SK-N-SH (cell line): ENCODE measurements around the gene PCNT. TPM values are rescaled to one million over a fixed set of nuclear protein-coding genes. Genes with fewer than 3 reads are reported as not detected.

ENCODE experiments used
- CTCF ChIA-PET: fragments of 300-600, 350-600 bp; formaldehyde crosslinking; extraction: SDS; loops from one replicate; lab custom pipeline; 2021; lab: Yijun Ruan, JAX
- POLR2A ChIA-PET: fragments of 350-600 bp; sonication (Branson Sonifier 250); formaldehyde crosslinking; extraction: SDS; loops from one replicate; lab custom pipeline; 2020; ENCODE audit warnings: antibody characterized with exemption, inconsistent platforms; lab: Yijun Ruan, JAX
- DNase-seq: peaks from one replicate; pipeline ENCODE4 v3.0.0; 2012
- H2AFZ ChIP-seq: fragments of 200-600 bp; sonication (generic); 2 replicates; pipeline ENCODE4 v1.8.1; 2016; ENCODE audit warnings: antibody characterized with exemption, mild to moderate bottlenecking, low read depth
- H3F3A ChIP-seq: fragments of 200-600 bp; sonication (generic); replicated peaks from 2 replicates; pipeline ENCODE3; 2016; ENCODE audit warnings: antibody characterized with exemption, mild to moderate bottlenecking; ENCODE audit not compliant: insufficient read depth
- H3K27ac ChIP-seq, 2 experiments: fragments of 200-500 bp in 1 of 2; fragments of 200-600 bp in 1 of 2; sonication (Bioruptor generic) in 1 of 2; sonication (generic), shearing (Covaris generic) in 1 of 2; 2 replicates each; pipeline versions ENCODE4 v1.5.1 to v1.6.1; 2014 to 2016; ENCODE audit warnings: low read depth in 2 of 2, inconsistent platforms in 1 of 2, low read length in 1 of 2, mild to moderate bottlenecking in 1 of 2, mixed read lengths in 1 of 2
- H3K27me3 ChIP-seq: fragments of 200-600 bp; sonication (generic), shearing (Covaris generic); 2 replicates; pipeline ENCODE4 v1.6.1; 2016; ENCODE audit warnings: mixed run types; ENCODE audit not compliant: insufficient read depth
- H3K36me3 ChIP-seq, 2 experiments: fragments of 200-500 bp in 1 of 2; fragments of 200-600 bp in 1 of 2; sonication (Bioruptor generic) in 1 of 2; sonication (generic) in 1 of 2; replicated peaks in 1 of 2; 2 replicates each; pipeline versions ENCODE3 to v1.5.1; 2014 to 2016; ENCODE audit warnings: low read length in 1 of 2, mild to moderate bottlenecking in 1 of 2; ENCODE audit not compliant: insufficient read depth in 2 of 2, control insufficient read depth in 1 of 2
- H3K4me1 ChIP-seq, 2 experiments: fragments of 200-500 bp in 1 of 2; fragments of 200-600 bp in 1 of 2; sonication (Bioruptor generic) in 1 of 2; sonication (generic), shearing (Covaris generic) in 1 of 2; 2 replicates each; pipeline versions ENCODE4 v1.5.1 to v1.6.1; 2014 to 2016; ENCODE audit warnings: low read depth in 1 of 2, low read length in 1 of 2, mixed run types in 1 of 2; ENCODE audit not compliant: insufficient read depth in 2 of 2, control insufficient read depth in 1 of 2
- H3K4me2 ChIP-seq: fragments of 200-600 bp; sonication (generic), shearing (Covaris generic); 2 replicates; pipeline ENCODE4 v1.6.1; 2017; ENCODE audit warnings: mixed run types
- H3K4me3 ChIP-seq, 2 experiments: fragments of 200-500 bp in 1 of 2; fragments of 200-600 bp in 1 of 2; sonication (Bioruptor generic) in 1 of 2; sonication (generic), shearing (Covaris generic) in 1 of 2; 2 replicates each; pipeline versions ENCODE4 v1.5.1 to v1.8.1; 2014 to 2016; ENCODE audit warnings: low read depth in 2 of 2, inconsistent platforms in 1 of 2, low read length in 1 of 2, mild to moderate bottlenecking in 1 of 2, mixed read lengths in 1 of 2, moderate library complexity in 1 of 2
- H3K79me2 ChIP-seq: fragments of 200-600 bp; sonication (generic); 2 replicates; pipeline ENCODE4 v1.8.1; 2017; ENCODE audit warnings: mild to moderate bottlenecking; ENCODE audit not compliant: insufficient read depth
- H3K9ac ChIP-seq: fragments of 200-600 bp; sonication (generic); 2 replicates; pipeline ENCODE4 v1.6.1; 2017; ENCODE audit warnings: mixed run types
- H3K9me2 ChIP-seq: fragments of 200-600 bp; sonication (generic); 2 replicates; pipeline ENCODE4 v1.6.1; 2017; ENCODE audit warnings: mixed run types
- H3K9me3 ChIP-seq: fragments of 200-600 bp; sonication (generic); 2 replicates; pipeline ENCODE4 v1.6.1; 2017; ENCODE audit warnings: mixed run types, mild to moderate bottlenecking, moderate library complexity
- H4K20me1 ChIP-seq: fragments of 200-600 bp; sonication (generic); 2 replicates; pipeline ENCODE4 v1.6.1; 2017; ENCODE audit warnings: mild to moderate bottlenecking, mixed run types; ENCODE audit not compliant: insufficient read depth
- CHD2 ChIP-seq: fragments of 150-350 bp; IDR thresholded peaks from 2 replicates; pipeline ENCODE4 v1.6.1; 2018; ENCODE audit warnings: low read length; ENCODE audit not compliant: partially characterized antibody
- EP300 ChIP-seq, 2 experiments: IDR thresholded peaks; 2 replicates each; pipeline versions ENCODE4 v1.4.0 to v1.6.1; 2012; ENCODE audit warnings: borderline replicate concordance in 1 of 2, low read depth in 1 of 2, low read length in 1 of 2
- EZH2phosphoT487 ChIP-seq: fragments of 200-600 bp; sonication (generic); IDR thresholded peaks from 2 replicates; pipeline ENCODE4 v1.6.1; 2017; ENCODE audit warnings: low read depth, mixed run types, mild to moderate bottlenecking, antibody characterized with exemption, moderate library complexity, borderline replicate concordance
- FOSL2 ChIP-seq: IDR thresholded peaks from 2 replicates; pipeline ENCODE4 v1.4.0; 2012; ENCODE audit warnings: low read depth, mild to moderate bottlenecking, moderate library complexity, borderline replicate concordance
- FOXJ3 ChIP-seq: sonication (generic); formaldehyde crosslinking; IDR thresholded peaks from 2 replicates; pipeline ENCODE4 v1.5.1; 2020; ENCODE audit warnings: mild to moderate bottlenecking, missing genetic modification reagents
- GABPA ChIP-seq: IDR thresholded peaks from 2 replicates; pipeline ENCODE4 v1.4.0; 2012; ENCODE audit warnings: low read depth, mild to moderate bottlenecking
- GATA2 ChIP-seq: sonication (generic); formaldehyde crosslinking; IDR thresholded peaks from 2 replicates; pipeline ENCODE4 v1.5.0; 2020; ENCODE audit warnings: mild to moderate bottlenecking, missing genetic modification reagents
- JUND ChIP-seq: IDR thresholded peaks from 2 replicates; pipeline ENCODE4 v1.4.0; 2012
- NFIC ChIP-seq: IDR thresholded peaks from 2 replicates; pipeline ENCODE4 v1.4.0; 2012; ENCODE audit warnings: borderline replicate concordance
- RCOR1 ChIP-seq: fragments of 150-350 bp; IDR thresholded peaks from 2 replicates; pipeline ENCODE4 v1.6.1; 2017; ENCODE audit warnings: antibody characterized with exemption, low read length
- RFX5 ChIP-seq: IDR thresholded peaks from 2 replicates; pipeline ENCODE4 v1.6.1; 2012; ENCODE audit warnings: mild to moderate bottlenecking, improper control_type of control experiment, low read length
- SIN3A ChIP-seq: IDR thresholded peaks from 2 replicates; pipeline ENCODE4 v1.6.1; 2012; ENCODE audit warnings: low read depth, mild to moderate bottlenecking, low read length, moderate library complexity, borderline replicate concordance
- TCF12 ChIP-seq: IDR thresholded peaks from 2 replicates; pipeline ENCODE4 v1.4.0; 2012
- YY1 ChIP-seq: IDR thresholded peaks from 2 replicates; pipeline ENCODE4 v1.4.0; 2012; ENCODE audit warnings: low read depth, mild to moderate bottlenecking
- WGBS: methylation state at CpG from one replicate; pipeline ENCODE4 v1.1.6; 2017; ENCODE audit warnings: low lambda C conversion rate; 5-methylcytosine and 5-hydroxymethylcytosine counted together
- polyA plus RNA-seq, 3 experiments: library from polyadenylated mRNA; depleted of rRNA; stranded (reverse); fragments of >200 nt; gene quantifications; 2 replicates each; pipeline ENCODE4 v1.2.3, GENCODE V29; 2012
- TF ChIP-seq, protein P1 (sequence below): IDR thresholded peaks from 2 replicates; pipeline ENCODE4 v1.6.1; 2012; ENCODE audit warnings: mild to moderate bottlenecking, low read depth, low read length, moderate library complexity
- TF ChIP-seq, protein P2 (sequence below): IDR thresholded peaks from 2 replicates; pipeline ENCODE4; 2012
- TF ChIP-seq, protein P3 (sequence below): fragments of 200-600 bp; sonication (generic); IDR thresholded peaks from 2 replicates; pipeline ENCODE4 v1.6.1; 2017; ENCODE audit warnings: antibody characterized with exemption, mild to moderate bottlenecking, moderate library complexity

Gene PCNT
- polyA plus RNA-seq, 1 of the 3 experiments (the other 2 are of a cell fraction), result 15.7 TPM

DNA sequence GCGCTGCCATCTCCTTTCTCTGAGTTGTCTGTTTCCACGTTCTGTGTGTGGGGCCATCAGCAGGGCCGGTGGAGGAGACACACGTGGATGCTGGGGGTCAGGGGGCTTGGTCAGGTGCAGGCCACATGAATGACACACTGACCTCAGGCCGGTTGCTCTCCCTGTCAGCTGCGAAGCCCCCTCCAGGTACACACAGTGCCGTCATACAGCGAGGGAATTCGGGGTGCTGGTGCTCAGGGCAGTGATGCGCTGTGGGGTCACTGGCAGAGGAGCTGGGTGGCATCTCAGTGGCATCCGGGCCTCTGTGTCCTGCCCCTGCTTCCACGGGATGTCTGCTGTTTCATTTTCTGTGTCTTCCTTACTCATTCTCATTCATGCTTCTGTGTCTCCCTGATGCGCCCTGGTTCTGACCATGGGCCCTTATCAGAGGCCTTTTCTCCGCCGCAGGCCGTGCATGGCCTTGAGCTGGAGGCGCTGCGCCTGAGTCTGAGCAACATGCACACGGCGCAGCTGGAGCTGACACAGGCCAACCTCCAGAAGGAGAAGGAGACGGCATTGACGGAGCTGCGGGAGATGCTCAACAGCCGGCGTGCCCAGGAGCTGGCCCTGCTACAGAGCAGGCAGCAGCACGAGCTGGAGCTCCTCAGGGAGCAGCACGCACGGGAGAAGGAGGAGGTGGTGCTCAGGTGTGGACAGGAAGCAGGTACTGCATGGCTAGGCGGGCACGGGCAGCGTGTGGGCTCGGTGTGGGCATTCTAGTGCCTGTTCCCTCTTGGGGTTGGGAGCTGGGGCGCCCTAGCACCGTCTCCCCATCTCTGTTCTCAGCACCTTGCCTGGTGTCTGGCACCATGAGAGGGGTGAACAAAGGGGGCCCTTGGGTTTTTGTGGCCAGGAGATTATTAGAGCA, 22.6 kb downstream of the PCNT start:
- DNase-seq, result no peak
- 98% methylated on average over 25 of the region's 34 CpGs for WGBS
- Histone ChIP-seq H3K27ac (peak overlapping the region in 1 of 2 experiments; percentile 74; a peak in 2 of 4 replicates), H3K79me2 (peaks cover 47% of the 10 kb centered on the region), H3F3A (no peaks in the 10 kb centered on the region), H3K4me1 (peaks cover 0 to 15% of the 10 kb centered on the region in 2 experiments; a peak in 1 of 4 replicates), H3K9me2 (no peaks in the 10 kb centered on the region), H3K27me3 (no peaks in the 10 kb centered on the region), H3K4me2 (no peak overlapping the region), H2AFZ (no peak overlapping the region), H4K20me1 (no peaks in the 10 kb centered on the region), H3K36me3 (peaks cover 26 to 39% of the 10 kb centered on the region in 2 experiments), H3K4me3 (no peak overlapping the region), H3K9me3 (no peaks in the 10 kb centered on the region), H3K9ac (no peak overlapping the region)
- TF ChIP-seq JUND, result no peak
- TF ChIP-seq CHD2, result no peak
- TF ChIP-seq GABPA, result no peak
- no peak for TF ChIP-seq RFX5
- TF ChIP-seq, protein P1, sequence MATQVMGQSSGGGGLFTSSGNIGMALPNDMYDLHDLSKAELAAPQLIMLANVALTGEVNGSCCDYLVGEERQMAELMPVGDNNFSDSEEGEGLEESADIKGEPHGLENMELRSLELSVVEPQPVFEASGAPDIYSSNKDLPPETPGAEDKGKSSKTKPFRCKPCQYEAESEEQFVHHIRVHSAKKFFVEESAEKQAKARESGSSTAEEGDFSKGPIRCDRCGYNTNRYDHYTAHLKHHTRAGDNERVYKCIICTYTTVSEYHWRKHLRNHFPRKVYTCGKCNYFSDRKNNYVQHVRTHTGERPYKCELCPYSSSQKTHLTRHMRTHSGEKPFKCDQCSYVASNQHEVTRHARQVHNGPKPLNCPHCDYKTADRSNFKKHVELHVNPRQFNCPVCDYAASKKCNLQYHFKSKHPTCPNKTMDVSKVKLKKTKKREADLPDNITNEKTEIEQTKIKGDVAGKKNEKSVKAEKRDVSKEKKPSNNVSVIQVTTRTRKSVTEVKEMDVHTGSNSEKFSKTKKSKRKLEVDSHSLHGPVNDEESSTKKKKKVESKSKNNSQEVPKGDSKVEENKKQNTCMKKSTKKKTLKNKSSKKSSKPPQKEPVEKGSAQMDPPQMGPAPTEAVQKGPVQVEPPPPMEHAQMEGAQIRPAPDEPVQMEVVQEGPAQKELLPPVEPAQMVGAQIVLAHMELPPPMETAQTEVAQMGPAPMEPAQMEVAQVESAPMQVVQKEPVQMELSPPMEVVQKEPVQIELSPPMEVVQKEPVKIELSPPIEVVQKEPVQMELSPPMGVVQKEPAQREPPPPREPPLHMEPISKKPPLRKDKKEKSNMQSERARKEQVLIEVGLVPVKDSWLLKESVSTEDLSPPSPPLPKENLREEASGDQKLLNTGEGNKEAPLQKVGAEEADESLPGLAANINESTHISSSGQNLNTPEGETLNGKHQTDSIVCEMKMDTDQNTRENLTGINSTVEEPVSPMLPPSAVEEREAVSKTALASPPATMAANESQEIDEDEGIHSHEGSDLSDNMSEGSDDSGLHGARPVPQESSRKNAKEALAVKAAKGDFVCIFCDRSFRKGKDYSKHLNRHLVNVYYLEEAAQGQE, result no peak
- TF ChIP-seq NFIC, result no peak
- no peak for TF ChIP-seq EP300 (IDR thresholded peaks at IDR 0.05; ENCODE audit: borderline replicate concordance in 1 of 2, low read depth in 1 of 2, low read length in 1 of 2)
- no peak for TF ChIP-seq EZH2phosphoT487
- TF ChIP-seq FOXJ3 (CRISPR knock-in tag), result no peak
- TF ChIP-seq, protein P2, sequence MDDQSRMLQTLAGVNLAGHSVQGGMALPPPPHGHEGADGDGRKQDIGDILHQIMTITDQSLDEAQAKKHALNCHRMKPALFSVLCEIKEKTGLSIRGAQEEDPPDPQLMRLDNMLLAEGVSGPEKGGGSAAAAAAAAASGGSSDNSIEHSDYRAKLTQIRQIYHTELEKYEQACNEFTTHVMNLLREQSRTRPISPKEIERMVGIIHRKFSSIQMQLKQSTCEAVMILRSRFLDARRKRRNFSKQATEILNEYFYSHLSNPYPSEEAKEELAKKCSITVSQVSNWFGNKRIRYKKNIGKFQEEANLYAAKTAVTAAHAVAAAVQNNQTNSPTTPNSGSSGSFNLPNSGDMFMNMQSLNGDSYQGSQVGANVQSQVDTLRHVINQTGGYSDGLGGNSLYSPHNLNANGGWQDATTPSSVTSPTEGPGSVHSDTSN, result no peak
- TF ChIP-seq FOSL2, result no peak
- no peak for TF ChIP-seq RCOR1
- TF ChIP-seq, protein P3, sequence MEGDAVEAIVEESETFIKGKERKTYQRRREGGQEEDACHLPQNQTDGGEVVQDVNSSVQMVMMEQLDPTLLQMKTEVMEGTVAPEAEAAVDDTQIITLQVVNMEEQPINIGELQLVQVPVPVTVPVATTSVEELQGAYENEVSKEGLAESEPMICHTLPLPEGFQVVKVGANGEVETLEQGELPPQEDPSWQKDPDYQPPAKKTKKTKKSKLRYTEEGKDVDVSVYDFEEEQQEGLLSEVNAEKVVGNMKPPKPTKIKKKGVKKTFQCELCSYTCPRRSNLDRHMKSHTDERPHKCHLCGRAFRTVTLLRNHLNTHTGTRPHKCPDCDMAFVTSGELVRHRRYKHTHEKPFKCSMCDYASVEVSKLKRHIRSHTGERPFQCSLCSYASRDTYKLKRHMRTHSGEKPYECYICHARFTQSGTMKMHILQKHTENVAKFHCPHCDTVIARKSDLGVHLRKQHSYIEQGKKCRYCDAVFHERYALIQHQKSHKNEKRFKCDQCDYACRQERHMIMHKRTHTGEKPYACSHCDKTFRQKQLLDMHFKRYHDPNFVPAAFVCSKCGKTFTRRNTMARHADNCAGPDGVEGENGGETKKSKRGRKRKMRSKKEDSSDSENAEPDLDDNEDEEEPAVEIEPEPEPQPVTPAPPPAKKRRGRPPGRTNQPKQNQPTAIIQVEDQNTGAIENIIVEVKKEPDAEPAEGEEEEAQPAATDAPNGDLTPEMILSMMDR, result no peak
- no peak for TF ChIP-seq GATA2 (CRISPR knock-in tag)
- no peak for TF ChIP-seq SIN3A
- no peak for TF ChIP-seq YY1
- TF ChIP-seq TCF12, result no peak
- ChIA-PET POLR2A (no interaction called here), CTCF (no interaction called here)
